Mucosa of rectum (tissue), 2 donors: ENCODE measurements around the gene CIDEA.

Experiments used
- H3K27ac ChIP-seq, 2 donors: one replicate each; pipeline ENCODE4 v1.7.0; 2013; ENCODE audit warnings: inconsistent platforms in 2 of 2, low read depth in 2 of 2, low read length in 2 of 2
- H3K27me3 ChIP-seq, 2 donors: one replicate each; pipeline ENCODE4 v1.7.0; 2013; ENCODE audit warnings: low read length in 2 of 2; ENCODE audit not compliant: control insufficient read depth in 2 of 2, insufficient read depth in 2 of 2
- H3K36me3 ChIP-seq, 2 donors: one replicate each; pipeline ENCODE4 v1.7.0; 2013; ENCODE audit warnings: low read length in 2 of 2; ENCODE audit not compliant: control insufficient read depth in 2 of 2, insufficient read depth in 2 of 2
- H3K4me1 ChIP-seq, 2 donors: one replicate each; pipeline ENCODE4 v1.7.0; 2013; ENCODE audit warnings: low read length in 2 of 2, mild to moderate bottlenecking in 1 of 2; ENCODE audit not compliant: control insufficient read depth in 2 of 2, insufficient read depth in 2 of 2
- H3K4me3 ChIP-seq, 2 donors: one replicate each; pipeline ENCODE4 v1.7.0; 2013; ENCODE audit warnings: low read length in 2 of 2
- H3K9ac ChIP-seq, 2 donors: one replicate each; pipeline ENCODE4 v1.7.0; 2013; ENCODE audit warnings: low read length in 2 of 2, low read depth in 1 of 2, mild to moderate bottlenecking in 1 of 2
- H3K9me3 ChIP-seq, 2 donors: one replicate each; pipeline ENCODE4 v1.7.0; 2013; ENCODE audit warnings: low read length in 2 of 2; ENCODE audit not compliant: control insufficient read depth in 2 of 2
- donor health status: healthy.
- donor health status: Normal muscosa, but diverticular disease.

CIDEA gene

GRCh38 chr18:12271376-12272235 is 17.4 kb downstream of the CIDEA start:
- Histone ChIP-seq H3K9me3 (no peaks in the 10 kb centered on the region), H3K27ac (peak overlapping the region in 1 of 2 donors; percentile 47), H3K4me1 (peaks cover 0 to 3% of the 10 kb centered on the region in 2 donors), H3K9ac (peak overlapping the region in 1 of 2 donors; percentile 70), H3K36me3 (no peaks in the 10 kb centered on the region), H3K27me3 (peaks cover 0 to 2% of the 10 kb centered on the region in 2 donors), H3K4me3 (peak overlapping the region; percentile 58 to 65)

GRCh38 chr18:12274793-12275192 is 20.6 kb downstream of the CIDEA start:
- no peaks in the 10 kb centered on the region for H3K36me3 ChIP-seq
- H3K27me3 ChIP-seq, result no peaks in the 10 kb centered on the region
- H3K9me3 ChIP-seq, result no peaks in the 10 kb centered on the region
- no peak overlapping the region for H3K9ac ChIP-seq
- peaks cover 0 to 10% of the 10 kb centered on the region in 2 donors for H3K4me1 ChIP-seq
- no peak overlapping the region for H3K4me3 ChIP-seq
- no peak overlapping the region for H3K27ac ChIP-seq

- Histone ChIP-seq H3K36me3 (no peaks in the 10 kb centered on the region), H3K27me3 (no peaks in the 10 kb centered on the region), H3K9me3 (no peaks in the 10 kb centered on the region), H3K27ac (peak overlapping the region in 1 of 2 donors; percentile 14), H3K9ac (no peak overlapping the region), H3K4me3 (no peak overlapping the region), H3K4me1 (peaks cover 0 to 8% of the 10 kb centered on the region in 2 donors)
Measured at GRCh38 chr18:12276736-12277554, 22.8 kb downstream of the CIDEA start.

GRCh38 chr18:12278215-12278671 is 24.1 kb downstream of the CIDEA start:
- Histone ChIP-seq H3K4me1 (peaks cover 0 to 8% of the 10 kb centered on the region in 2 donors), H3K27ac (peak overlapping the region; percentile 81 to 88), H3K9ac (peak overlapping the region; percentile 56 to 68), H3K4me3 (peak overlapping the region; percentile 27 to 60), H3K9me3 (no peaks in the 10 kb centered on the region), H3K36me3 (no peaks in the 10 kb centered on the region), H3K27me3 (no peaks in the 10 kb centered on the region)

GRCh38 chr18:12278741-12279682 is 24.9 kb downstream of the CIDEA start:
- Histone ChIP-seq H3K4me3 (peak overlapping the region; percentile 27 to 60), H3K9ac (peak overlapping the region; percentile 56 to 68), H3K36me3 (no peaks in the 10 kb centered on the region), H3K9me3 (no peaks in the 10 kb centered on the region), H3K4me1 (peaks cover 0 to 8% of the 10 kb centered on the region in 2 donors), H3K27ac (peak overlapping the region; percentile 81 to 88), H3K27me3 (no peaks in the 10 kb centered on the region)

- Histone ChIP-seq H3K9me3 (no peaks in the 10 kb centered on the region), H3K9ac (peak overlapping the region; percentile 14 to 49), H3K36me3 (no peaks in the 10 kb centered on the region), H3K27ac (peak overlapping the region; percentile 81 to 88), H3K27me3 (no peaks in the 10 kb centered on the region), H3K4me3 (peak overlapping the region in 1 of 2 donors; percentile 54), H3K4me1 (peaks cover 0 to 8% of the 10 kb centered on the region in 2 donors)
Measured at GRCh38 chr18:12279781-12280531, 25.8 kb downstream of the CIDEA start.

GRCh38 chr18:12281861-12282260 is 27.7 kb downstream of the CIDEA start:
- no peak overlapping the region for H3K9ac ChIP-seq
- H3K9me3 ChIP-seq, result no peaks in the 10 kb centered on the region
- no peak overlapping the region for H3K27ac ChIP-seq
- H3K36me3 ChIP-seq, result no peaks in the 10 kb centered on the region
- H3K4me3 ChIP-seq, result no peak overlapping the region
- H3K27me3 ChIP-seq, result peaks cover 0 to 2% of the 10 kb centered on the region in 2 donors
- H3K4me1 ChIP-seq, result peaks cover 0 to 8% of the 10 kb centered on the region in 2 donors

- H3K9ac ChIP-seq, result no peak overlapping the region
- H3K36me3 ChIP-seq, result no peaks in the 10 kb centered on the region
- H3K4me1 ChIP-seq, result peaks cover 0 to 8% of the 10 kb centered on the region in 2 donors
- H3K9me3 ChIP-seq, result no peaks in the 10 kb centered on the region
- peaks cover 2 to 9% of the 10 kb centered on the region in 2 donors for H3K27me3 ChIP-seq
- no peak overlapping the region for H3K4me3 ChIP-seq
- no peak overlapping the region for H3K27ac ChIP-seq
Measured at GRCh38 chr18:12282442-12283039, 28.4 kb downstream of the CIDEA start.
